DOHH2 (cell line): ENCODE results near the gene GABRR2.

Source experiments
- H3F3A ChIP-seq: fragments of 200-600 bp; sonication (generic), shearing (Covaris generic); 2 replicates; pipeline ENCODE4 v1.6.0; 2016; ENCODE audit warnings: antibody characterized with exemption, mild to moderate bottlenecking; ENCODE audit not compliant: control insufficient read depth, insufficient read depth
- H3K27ac ChIP-seq: fragments of 200-600 bp; sonication (generic); 2 replicates; pipeline ENCODE4 v1.5.1; 2014; ENCODE audit warnings: low read depth, mild to moderate bottlenecking, low read length, moderate library complexity
- H3K27me3 ChIP-seq: fragments of 200-600 bp; sonication (generic); 2 replicates; pipeline ENCODE4 v1.6.1; 2014; ENCODE audit warnings: mild to moderate bottlenecking, low read length, mixed read lengths; ENCODE audit not compliant: control insufficient read depth
- H3K36me3 ChIP-seq: fragments of 200-600 bp; sonication (generic); 2 replicates; pipeline ENCODE4 v1.6.1; 2014; ENCODE audit warnings: mild to moderate bottlenecking, low read length, moderate library complexity, mixed read lengths; ENCODE audit not compliant: control insufficient read depth
- H3K4me1 ChIP-seq: fragments of 200-600 bp; sonication (generic); 2 replicates; pipeline ENCODE4 v1.6.1; 2014; ENCODE audit warnings: mild to moderate bottlenecking, low read length, mixed read lengths; ENCODE audit not compliant: control insufficient read depth
- H3K4me2 ChIP-seq: fragments of 200-600 bp; sonication (generic); 2 replicates; pipeline ENCODE4 v1.6.0; 2014; ENCODE audit warnings: mild to moderate bottlenecking, low read length, moderate library complexity
- H3K4me3 ChIP-seq: fragments of 200-600 bp; sonication (generic); 2 replicates; pipeline ENCODE4 v1.5.1; 2014; ENCODE audit warnings: mild to moderate bottlenecking, low read length, mixed read lengths
- H3K79me2 ChIP-seq: fragments of 200-600 bp; sonication (generic); 2 replicates; pipeline ENCODE4 v1.6.1; 2014; ENCODE audit warnings: mild to moderate bottlenecking, low read length, mixed read lengths; ENCODE audit not compliant: control insufficient read depth
- H3K9me2 ChIP-seq: fragments of 200-600 bp; sonication (generic); replicated peaks from 2 replicates; pipeline ENCODE4 v1.6.1; 2014; ENCODE audit warnings: mild to moderate bottlenecking, low read length, mixed read lengths; ENCODE audit not compliant: control insufficient read depth
- H3K9me3 ChIP-seq: fragments of 200-600 bp; sonication (generic); 2 replicates; pipeline ENCODE4 v1.6.1; 2014; ENCODE audit warnings: antibody characterized with exemption, low read length, mixed read lengths; ENCODE audit not compliant: control insufficient read depth, insufficient read depth
- H4K20me1 ChIP-seq: fragments of 200-600 bp; sonication (generic); 2 replicates; pipeline ENCODE4 v1.6.0; 2014; ENCODE audit warnings: low read depth, mild to moderate bottlenecking, antibody characterized with exemption, low read length, moderate library complexity; ENCODE audit not compliant: control insufficient read depth, insufficient read depth
- CTCF ChIP-seq: fragments of 200-600 bp; sonication (generic); IDR thresholded peaks from one replicate; pipeline ENCODE4 v1.5.1; 2014; ENCODE audit warnings: antibody characterized with exemption, mild to moderate bottlenecking, low read depth, low read length; ENCODE audit not compliant: poor library complexity, severe bottlenecking
- EZH2phosphoT487 ChIP-seq: fragments of 200-600 bp; sonication (generic); IDR thresholded peaks from 2 replicates; pipeline ENCODE4 v1.6.1; 2017; ENCODE audit warnings: borderline replicate concordance, mild to moderate bottlenecking, antibody characterized with exemption, low read length, moderate library complexity, mixed read lengths

Gene GABRR2

GRCh38 chr6:89268776-89269175 is 46.3 kb downstream of the GABRR2 start:
- no peaks in the 10 kb centered on the region for H3K27me3 ChIP-seq
- no peak overlapping the region for H3K4me3 ChIP-seq
- H3K27ac ChIP-seq, result no peak overlapping the region
- H3K9me2 ChIP-seq, result no peaks in the 10 kb centered on the region
- peaks cover 13% of the 10 kb centered on the region for H3K4me1 ChIP-seq
- H4K20me1 ChIP-seq, result no peaks in the 10 kb centered on the region
- no peaks in the 10 kb centered on the region for H3K79me2 ChIP-seq
- no peaks in the 10 kb centered on the region for H3F3A ChIP-seq
- no peaks in the 10 kb centered on the region for H3K9me3 ChIP-seq
- H3K36me3 ChIP-seq, result no peaks in the 10 kb centered on the region
- TF ChIP-seq CTCF (no peak), EZH2phosphoT487 (no peak)
- no peak overlapping the region for H3K4me2 ChIP-seq

- H3K4me2 ChIP-seq, result no peak overlapping the region
- no peaks in the 10 kb centered on the region for H3K9me2 ChIP-seq
- peaks cover 13% of the 10 kb centered on the region for H3K4me1 ChIP-seq
- H3K27ac ChIP-seq, result no peak overlapping the region
- no peaks in the 10 kb centered on the region for H3K36me3 ChIP-seq
- H3K27me3 ChIP-seq, result no peaks in the 10 kb centered on the region
- no peaks in the 10 kb centered on the region for H3F3A ChIP-seq
- TF ChIP-seq EZH2phosphoT487 (no peak), CTCF (no peak)
- no peaks in the 10 kb centered on the region for H3K79me2 ChIP-seq
- no peak overlapping the region for H3K4me3 ChIP-seq
- H3K9me3 ChIP-seq, result no peaks in the 10 kb centered on the region
- no peaks in the 10 kb centered on the region for H4K20me1 ChIP-seq
These were observed 47.2 kb downstream of the GABRR2 start for GRCh38 chr6:89267918-89268317.

- H3K9me3 ChIP-seq, result no peaks in the 10 kb centered on the region
- peaks cover 18% of the 10 kb centered on the region for H3K4me1 ChIP-seq
- H3F3A ChIP-seq, result no peaks in the 10 kb centered on the region
- no peak for TF ChIP-seq EZH2phosphoT487
- TF ChIP-seq CTCF, result no peak
- no peaks in the 10 kb centered on the region for H3K79me2 ChIP-seq
- H4K20me1 ChIP-seq, result no peaks in the 10 kb centered on the region
- H3K4me3 ChIP-seq, result no peak overlapping the region
- no peak overlapping the region for H3K27ac ChIP-seq
- H3K4me2 ChIP-seq, result no peak overlapping the region
- no peaks in the 10 kb centered on the region for H3K9me2 ChIP-seq
- H3K27me3 ChIP-seq, result no peaks in the 10 kb centered on the region
- H3K36me3 ChIP-seq, result no peaks in the 10 kb centered on the region
These were observed 50.8 kb downstream of the GABRR2 start for GRCh38 chr6:89264296-89264695.

- no peaks in the 10 kb centered on the region for H3K27me3 ChIP-seq
- no peaks in the 10 kb centered on the region for H3K79me2 ChIP-seq
- no peaks in the 10 kb centered on the region for H3K9me2 ChIP-seq
- peaks cover 25% of the 10 kb centered on the region for H3K4me1 ChIP-seq
- H3K27ac ChIP-seq, result no peak overlapping the region
- no peaks in the 10 kb centered on the region for H3F3A ChIP-seq
- no peak overlapping the region for H3K4me3 ChIP-seq
- no peaks in the 10 kb centered on the region for H4K20me1 ChIP-seq
- peak overlapping the region; percentile 22 for H3K4me2 ChIP-seq
- TF ChIP-seq CTCF, result no peak
- no peak for TF ChIP-seq EZH2phosphoT487
- H3K36me3 ChIP-seq, result no peaks in the 10 kb centered on the region
- no peaks in the 10 kb centered on the region for H3K9me3 ChIP-seq
These were observed 54.3 kb downstream of the GABRR2 start for GRCh38 chr6:89260832-89261231.
